ENCODE data around the gene LRRIQ1.

LRRIQ1 gene

DNA sequence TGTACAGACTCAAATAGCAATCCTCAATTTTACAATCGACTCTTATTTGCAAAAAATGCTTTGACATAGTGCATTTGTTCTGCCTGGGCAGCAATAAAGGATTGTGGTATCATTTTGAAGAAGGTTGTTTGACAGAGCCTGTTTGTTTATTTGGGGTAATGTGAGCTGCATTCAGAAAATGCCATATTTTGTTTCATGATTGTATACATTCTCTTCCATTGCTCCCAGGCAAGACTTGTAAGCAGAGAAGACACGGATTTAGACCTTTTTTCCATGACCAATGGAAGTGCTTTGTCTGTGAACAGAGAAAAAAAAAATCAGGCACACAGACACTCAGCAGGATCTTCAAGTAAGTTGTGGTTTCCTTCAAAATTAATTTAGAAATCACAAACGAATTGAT, 208.4 kb downstream of the LRRIQ1 start:
- no peaks in the 10 kb centered on the region for H3K36me3 ChIP-seq (ENCODE audit: control insufficient read depth in 2 of 2, insufficient read depth in 1 of 2, low read length in 2 of 2)
- TF ChIP-seq ZBTB17 (tag by site-specific recombination; IDR thresholded peaks at IDR 0.05) (peak; percentile 32; the same call in 1 of the 2 replicates), ZNF658 (tag by site-specific recombination; IDR thresholded peaks at IDR 0.05) (no peak), ZNF555 (tag by site-specific recombination; conservative IDR thresholded peaks at IDR 0.05) (no peak)
- H3K27ac ChIP-seq (ENCODE audit: extremely low read depth, low read depth, low read length), result no peak overlapping the region
- POLR2A ChIA-PET, result no interaction called here
- CTCF ChIA-PET, result no interaction called here
- peaks cover 4% of the 10 kb centered on the region; the same call in 1 of the 2 replicates for H3K4me1 ChIP-seq (ENCODE audit: control insufficient read depth, insufficient read depth, low read length)
- no peak overlapping the region for H3K4me3 ChIP-seq (ENCODE audit: low read depth, low read length)
- H3K9me3 ChIP-seq (ENCODE audit: control insufficient read depth, insufficient read depth, low read depth, low read length), result no peaks in the 10 kb centered on the region

DNA sequence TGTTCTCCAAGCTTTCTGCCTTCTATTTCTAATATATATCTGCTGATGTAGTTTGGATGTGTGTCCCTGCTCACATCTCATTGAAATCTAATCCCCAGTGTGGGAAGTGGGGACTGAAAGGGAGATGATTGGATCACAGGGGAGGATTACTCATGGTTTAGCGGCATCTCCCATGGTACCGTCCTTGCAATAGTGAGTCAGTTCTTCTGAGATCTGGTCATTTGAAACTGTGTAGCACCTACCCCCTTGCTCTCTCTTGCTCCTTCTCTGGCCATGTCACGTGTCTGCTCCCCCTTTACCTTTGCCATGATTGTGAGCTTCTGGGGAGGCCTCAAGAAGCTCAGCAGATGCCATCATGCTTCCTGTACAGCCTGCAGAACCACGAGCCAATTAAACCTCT, 217.7 kb downstream of the LRRIQ1 start:
- Histone ChIP-seq H3K4me1 (ENCODE audit: control insufficient read depth, insufficient read depth, low read length) (no peaks in the 10 kb centered on the region), H3K9me3 (ENCODE audit: control insufficient read depth, insufficient read depth, low read depth, low read length) (no peaks in the 10 kb centered on the region), H3K27ac (ENCODE audit: extremely low read depth, low read depth, low read length) (no peak overlapping the region), H3K4me3 (ENCODE audit: low read depth, low read length) (no peak overlapping the region), H3K36me3 (ENCODE audit: control insufficient read depth in 2 of 2, insufficient read depth in 1 of 2, low read length in 2 of 2) (no peaks in the 10 kb centered on the region)
- POLR2A ChIA-PET, result no interaction called here
- CTCF ChIA-PET, result no interaction called here
- TF ChIP-seq MZF1 (tag by site-specific recombination; IDR thresholded peaks at IDR 0.05; ENCODE audit: borderline replicate concordance) (peak; percentile 79), ZNF366 (tag by site-specific recombination; conservative IDR thresholded peaks at IDR 0.05) (no peak)

DNA sequence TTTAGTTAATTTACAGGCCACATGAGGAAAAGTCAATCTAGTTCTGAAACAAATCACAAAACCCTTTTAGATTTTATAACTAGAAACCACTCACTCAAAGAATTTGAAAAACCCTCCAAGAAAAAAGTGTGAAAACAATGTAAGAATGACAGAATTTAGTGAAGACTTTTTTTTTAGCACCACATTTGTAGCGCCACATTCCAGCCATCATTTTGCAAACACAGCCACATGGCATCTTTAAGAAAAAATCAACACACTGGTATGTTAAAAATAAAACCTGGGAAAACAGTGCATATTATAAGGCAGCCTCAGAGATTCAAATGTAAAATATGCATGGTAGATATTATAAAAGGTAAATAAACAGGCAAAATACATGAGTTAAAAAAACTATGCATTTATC, 221.5 kb downstream of the LRRIQ1 start:
- CTCF ChIA-PET, result no interaction called here
- H3K27ac ChIP-seq (ENCODE audit: extremely low read depth, low read depth, low read length), result no peak overlapping the region

More for the DNA sequence above, 221.5 kb downstream of the LRRIQ1 start:
- POLR2A ChIA-PET, result no interaction called here
- Histone ChIP-seq H3K36me3 (ENCODE audit: control insufficient read depth in 2 of 2, insufficient read depth in 1 of 2, low read length in 2 of 2) (no peaks in the 10 kb centered on the region), H3K4me1 (ENCODE audit: control insufficient read depth, insufficient read depth, low read length) (no peaks in the 10 kb centered on the region), H3K9me3 (ENCODE audit: control insufficient read depth, insufficient read depth, low read depth, low read length) (no peaks in the 10 kb centered on the region), H3K4me3 (ENCODE audit: low read depth, low read length) (no peak overlapping the region)
- TF ChIP-seq OSR2 (tag by site-specific recombination; IDR thresholded peaks at IDR 0.05) (no peak), BCL11A (tag by site-specific recombination; IDR thresholded peaks at IDR 0.05; ENCODE audit: low read depth) (no peak), ZEB2 (tag by site-specific recombination; IDR thresholded peaks at IDR 0.05) (no peak), ZNF132 (tag by site-specific recombination; IDR thresholded peaks at IDR 0.05; ENCODE audit: borderline replicate concordance) (no peak), ZNF830 (tag by site-specific recombination; IDR thresholded peaks at IDR 0.05; ENCODE audit: low read depth) (no peak), ZNF585B (tag by site-specific recombination; IDR thresholded peaks at IDR 0.05) (no peak), ZNF560 (tag by site-specific recombination; IDR thresholded peaks at IDR 0.05; ENCODE audit: borderline replicate concordance) (no peak), ZNF221 (tag by site-specific recombination; IDR thresholded peaks at IDR 0.05; ENCODE audit: borderline replicate concordance) (no peak), ZFP41 (tag by site-specific recombination; IDR thresholded peaks at IDR 0.05; ENCODE audit: borderline replicate concordance) (no peak)
- TF ChIP-seq, protein P1, sequence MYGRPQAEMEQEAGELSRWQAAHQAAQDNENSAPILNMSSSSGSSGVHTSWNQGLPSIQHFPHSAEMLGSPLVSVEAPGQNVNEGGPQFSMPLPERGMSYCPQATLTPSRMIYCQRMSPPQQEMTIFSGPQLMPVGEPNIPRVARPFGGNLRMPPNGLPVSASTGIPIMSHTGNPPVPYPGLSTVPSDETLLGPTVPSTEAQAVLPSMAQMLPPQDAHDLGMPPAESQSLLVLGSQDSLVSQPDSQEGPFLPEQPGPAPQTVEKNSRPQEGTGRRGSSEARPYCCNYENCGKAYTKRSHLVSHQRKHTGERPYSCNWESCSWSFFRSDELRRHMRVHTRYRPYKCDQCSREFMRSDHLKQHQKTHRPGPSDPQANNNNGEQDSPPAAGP (tag by site-specific recombination; IDR thresholded peaks at IDR 0.05), result no peak
- TF ChIP-seq, protein P2, sequence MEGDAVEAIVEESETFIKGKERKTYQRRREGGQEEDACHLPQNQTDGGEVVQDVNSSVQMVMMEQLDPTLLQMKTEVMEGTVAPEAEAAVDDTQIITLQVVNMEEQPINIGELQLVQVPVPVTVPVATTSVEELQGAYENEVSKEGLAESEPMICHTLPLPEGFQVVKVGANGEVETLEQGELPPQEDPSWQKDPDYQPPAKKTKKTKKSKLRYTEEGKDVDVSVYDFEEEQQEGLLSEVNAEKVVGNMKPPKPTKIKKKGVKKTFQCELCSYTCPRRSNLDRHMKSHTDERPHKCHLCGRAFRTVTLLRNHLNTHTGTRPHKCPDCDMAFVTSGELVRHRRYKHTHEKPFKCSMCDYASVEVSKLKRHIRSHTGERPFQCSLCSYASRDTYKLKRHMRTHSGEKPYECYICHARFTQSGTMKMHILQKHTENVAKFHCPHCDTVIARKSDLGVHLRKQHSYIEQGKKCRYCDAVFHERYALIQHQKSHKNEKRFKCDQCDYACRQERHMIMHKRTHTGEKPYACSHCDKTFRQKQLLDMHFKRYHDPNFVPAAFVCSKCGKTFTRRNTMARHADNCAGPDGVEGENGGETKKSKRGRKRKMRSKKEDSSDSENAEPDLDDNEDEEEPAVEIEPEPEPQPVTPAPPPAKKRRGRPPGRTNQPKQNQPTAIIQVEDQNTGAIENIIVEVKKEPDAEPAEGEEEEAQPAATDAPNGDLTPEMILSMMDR (tag by site-specific recombination; IDR thresholded peaks at IDR 0.05), result no peak
- TF ChIP-seq, protein P3, sequence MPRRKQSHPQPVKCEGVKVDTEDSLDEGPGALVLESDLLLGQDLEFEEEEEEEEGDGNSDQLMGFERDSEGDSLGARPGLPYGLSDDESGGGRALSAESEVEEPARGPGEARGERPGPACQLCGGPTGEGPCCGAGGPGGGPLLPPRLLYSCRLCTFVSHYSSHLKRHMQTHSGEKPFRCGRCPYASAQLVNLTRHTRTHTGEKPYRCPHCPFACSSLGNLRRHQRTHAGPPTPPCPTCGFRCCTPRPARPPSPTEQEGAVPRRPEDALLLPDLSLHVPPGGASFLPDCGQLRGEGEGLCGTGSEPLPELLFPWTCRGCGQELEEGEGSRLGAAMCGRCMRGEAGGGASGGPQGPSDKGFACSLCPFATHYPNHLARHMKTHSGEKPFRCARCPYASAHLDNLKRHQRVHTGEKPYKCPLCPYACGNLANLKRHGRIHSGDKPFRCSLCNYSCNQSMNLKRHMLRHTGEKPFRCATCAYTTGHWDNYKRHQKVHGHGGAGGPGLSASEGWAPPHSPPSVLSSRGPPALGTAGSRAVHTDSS (tag by site-specific recombination; IDR thresholded peaks at IDR 0.05), result no peak
- TF ChIP-seq, protein P4, sequence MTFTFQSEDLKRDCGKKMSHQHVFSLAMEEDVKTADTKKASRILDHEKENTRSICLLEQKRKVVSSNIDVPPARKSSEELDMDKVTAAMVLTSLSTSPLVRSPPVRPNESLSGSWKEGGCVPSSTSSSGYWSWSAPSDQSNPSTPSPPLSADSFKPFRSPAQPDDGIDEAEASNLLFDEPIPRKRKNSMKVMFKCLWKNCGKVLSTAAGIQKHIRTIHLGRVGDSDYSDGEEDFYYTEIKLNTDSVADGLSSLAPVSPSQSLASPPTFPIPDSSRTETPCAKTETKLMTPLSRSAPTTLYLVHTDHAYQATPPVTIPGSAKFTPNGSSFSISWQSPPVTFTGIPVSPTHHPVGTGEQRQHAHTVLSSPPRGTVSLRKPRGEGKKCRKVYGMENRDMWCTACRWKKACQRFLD (tag by site-specific recombination; IDR thresholded peaks at IDR 0.05), result no peak
